Kidney (tissue), 14 donors: Measurements from ENCODE around the gene CRY2. TPM values are rescaled to one million over a fixed set of nuclear protein-coding genes. Genes with fewer than 3 reads are reported as not detected.

Experiments
- DNase-seq, 5 donors: peaks; one replicate each; pipeline ENCODE4 v3.0.0-alpha.2; 2013 to 2020
- FAIRE-seq: peaks from 2 replicates; lab custom pipeline; 2012; peaks lifted over from hg19 to GRCh38; lab: Jason Lieb, UNC
- H3K27ac ChIP-seq, 2 donors: one replicate each; pipeline ENCODE4 v1.7.0; 2013; ENCODE audit warnings: low read depth in 2 of 2, low read length in 2 of 2, inconsistent platforms in 1 of 2
- H3K27me3 ChIP-seq: one replicate; pipeline ENCODE4 v1.7.1; 2013; ENCODE audit warnings: low read length, inconsistent platforms; ENCODE audit not compliant: control insufficient read depth, insufficient read depth
- H3K36me3 ChIP-seq, 3 donors: one replicate each; pipeline versions ENCODE4 v1.7.0 to v1.7.1; 2013; ENCODE audit warnings: low read length in 3 of 3, control low read depth in 1 of 3, inconsistent platforms in 1 of 3; ENCODE audit not compliant: insufficient read depth in 3 of 3, control insufficient read depth in 2 of 3
- H3K4me1 ChIP-seq, 3 donors: one replicate each; pipeline versions ENCODE4 v1.7.0 to v1.7.1; 2013; ENCODE audit warnings: low read length in 3 of 3, inconsistent platforms in 1 of 3, low read depth in 1 of 3; ENCODE audit not compliant: control insufficient read depth in 2 of 3, insufficient read depth in 2 of 3
- H3K4me3 ChIP-seq, 3 donors: one replicate each; pipeline versions ENCODE4 v1.7.0 to v1.8.1; 2013; ENCODE audit warnings: low read length in 3 of 3, control low read depth in 1 of 3, inconsistent platforms in 1 of 3
- H3K9ac ChIP-seq, 3 donors: one replicate each; pipeline versions ENCODE4 v1.7.0 to v1.7.1; 2013; ENCODE audit warnings: low read length in 3 of 3, control low read depth in 1 of 3, inconsistent platforms in 1 of 3
- H3K9me3 ChIP-seq, 3 donors: one replicate each; pipeline versions ENCODE4 v1.7.0 to v1.7.1; 2013; ENCODE audit warnings: low read length in 3 of 3, control low read depth in 1 of 3, inconsistent platforms in 1 of 3; ENCODE audit not compliant: control insufficient read depth in 2 of 3, insufficient read depth in 1 of 3
- intact Hi-C: fragments of 100-400 bp; cut with DNase I; formaldehyde crosslinking; loops from one replicate; pipeline ENCODE4 v1.11.1; 2022
- polyA plus RNA-seq: library from polyadenylated mRNA; stranded (reverse); fragments of 350-450 nt; fragmentation: Illumina TruSeq; extraction: RNeasy Lipid Tissue Mini Kit (QIAGEN cat#74804); gene quantifications from one replicate; pipeline ENCODE4 v1.2.3, GENCODE V29; 2014; ENCODE audit warnings: low read depth, low replicate concordance; ENCODE audit not compliant: insufficient read depth
- total RNA-seq: library from RNA; stranded (reverse); fragmentation: NEBNext Ultra II Directional; extraction: Animal tissue kit (Norgen Biotek cat#: 25700); gene quantifications from one replicate; pipeline ENCODE4 v1.2.1, GENCODE V29; 2021
- TF ChIP-seq, protein P1 (sequence below): IDR thresholded peaks from 3 replicates; pipeline ENCODE4 v1.5.1; 2012; ENCODE audit warnings: mild to moderate bottlenecking, moderate library complexity, borderline replicate concordance; ENCODE audit not compliant: insufficient read depth; ENCODE audit errors: extremely low read depth
- donor health status: control.
- donor health status: control.
- donor health status: control.
- donor health status: control.
- donor health status: control.
- donor health status: DM: yes; HTN: yes; CAD: no.
- donor health status: Normal renal cell carcinoma (clear cell type).

Gene CRY2
- total and polyA plus RNA-seq, 2 donors from 2014 or later, result 20.7 to 44.5 TPM

DNA sequence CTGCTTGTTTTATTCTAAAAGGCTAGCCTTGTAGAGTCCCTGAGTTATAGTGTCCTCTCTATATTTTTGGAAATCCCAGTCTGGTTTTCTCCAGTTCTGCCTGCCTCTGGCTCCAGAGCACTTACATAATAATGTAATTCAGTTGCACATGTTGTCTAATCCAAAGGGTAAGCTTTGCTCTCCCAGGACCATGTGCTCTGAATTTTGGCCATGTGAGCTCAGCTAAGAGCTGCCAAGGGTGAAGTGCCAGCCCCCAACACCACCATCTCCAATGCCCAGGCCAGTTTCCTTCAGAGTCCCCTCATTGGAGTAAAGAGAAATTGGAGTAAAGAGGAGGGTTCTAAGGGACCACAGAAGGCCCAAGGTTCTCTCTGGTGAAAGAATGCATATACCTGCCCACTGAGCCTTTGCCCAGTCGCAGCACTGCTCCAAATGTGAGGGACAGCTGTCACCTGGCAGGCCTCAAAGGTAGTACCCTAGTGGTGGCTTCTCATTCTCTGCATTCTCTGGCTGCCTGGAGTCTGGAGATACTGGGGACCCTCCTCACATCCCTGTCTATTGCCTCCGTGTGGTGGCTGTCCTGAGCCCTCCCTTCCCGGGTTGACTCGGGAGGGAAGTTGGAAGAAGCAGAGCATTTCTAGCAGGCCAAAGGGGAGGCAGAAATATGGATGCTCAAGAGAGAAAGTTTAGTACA is 4.9 kb downstream of the CRY2 start:
- Histone ChIP-seq H3K27ac (peak overlapping the region; percentile 66 to 69), H3K9me3 (no peaks in the 10 kb centered on the region), H3K36me3 (peaks cover 0 to 13% (median 4%) of the 10 kb centered on the region in 3 donors), H3K27me3 (no peaks in the 10 kb centered on the region), H3K4me3 (no peak overlapping the region), H3K4me1 (peaks cover under 1 to 52% (median 46%) of the 10 kb centered on the region in 3 donors), H3K9ac (peak overlapping the region in 1 of 3 donors; percentile 52)
- intact Hi-C loops, result no loop called here
- DNase-seq (no peak), FAIRE-seq (no peak)
- TF ChIP-seq, protein P1, sequence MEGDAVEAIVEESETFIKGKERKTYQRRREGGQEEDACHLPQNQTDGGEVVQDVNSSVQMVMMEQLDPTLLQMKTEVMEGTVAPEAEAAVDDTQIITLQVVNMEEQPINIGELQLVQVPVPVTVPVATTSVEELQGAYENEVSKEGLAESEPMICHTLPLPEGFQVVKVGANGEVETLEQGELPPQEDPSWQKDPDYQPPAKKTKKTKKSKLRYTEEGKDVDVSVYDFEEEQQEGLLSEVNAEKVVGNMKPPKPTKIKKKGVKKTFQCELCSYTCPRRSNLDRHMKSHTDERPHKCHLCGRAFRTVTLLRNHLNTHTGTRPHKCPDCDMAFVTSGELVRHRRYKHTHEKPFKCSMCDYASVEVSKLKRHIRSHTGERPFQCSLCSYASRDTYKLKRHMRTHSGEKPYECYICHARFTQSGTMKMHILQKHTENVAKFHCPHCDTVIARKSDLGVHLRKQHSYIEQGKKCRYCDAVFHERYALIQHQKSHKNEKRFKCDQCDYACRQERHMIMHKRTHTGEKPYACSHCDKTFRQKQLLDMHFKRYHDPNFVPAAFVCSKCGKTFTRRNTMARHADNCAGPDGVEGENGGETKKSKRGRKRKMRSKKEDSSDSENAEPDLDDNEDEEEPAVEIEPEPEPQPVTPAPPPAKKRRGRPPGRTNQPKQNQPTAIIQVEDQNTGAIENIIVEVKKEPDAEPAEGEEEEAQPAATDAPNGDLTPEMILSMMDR, result no peak

DNA sequence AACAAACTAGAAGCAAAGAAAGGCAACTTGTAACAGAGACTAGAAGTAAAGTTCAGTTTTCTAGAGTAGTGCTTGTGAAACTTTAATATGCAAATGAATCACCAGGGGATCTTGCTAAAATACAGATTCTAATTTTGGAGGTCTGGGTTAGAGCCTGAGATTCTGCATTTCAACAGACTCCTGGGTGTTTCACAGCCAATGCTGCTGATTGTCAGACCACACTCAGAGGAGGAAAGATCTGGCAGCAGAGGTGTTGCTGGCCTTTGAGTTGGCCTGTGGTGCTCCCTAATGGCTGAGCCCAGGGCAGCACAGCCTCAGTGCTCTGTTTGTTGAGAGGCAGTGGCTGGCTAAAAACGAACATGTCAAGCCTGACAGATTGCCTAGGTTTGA is 5.4 kb downstream of the CRY2 start:
- TF ChIP-seq, protein P1, result peak; percentile 8
- peaks cover 0 to 18% (median 6%) of the 10 kb centered on the region in 3 donors for H3K36me3 ChIP-seq
- intact Hi-C loops, result no loop called here
- FAIRE-seq (no peak), DNase-seq (no peak)
- no peaks in the 10 kb centered on the region for H3K27me3 ChIP-seq
- H3K27ac ChIP-seq, result peak overlapping the region; percentile 5 to 66
- peaks cover 5 to 57% (median 51%) of the 10 kb centered on the region in 3 donors for H3K4me1 ChIP-seq
- H3K4me3 ChIP-seq, result no peak overlapping the region
- H3K9me3 ChIP-seq, result no peaks in the 10 kb centered on the region
- peak overlapping the region in 1 of 3 donors; percentile 52 for H3K9ac ChIP-seq

DNA sequence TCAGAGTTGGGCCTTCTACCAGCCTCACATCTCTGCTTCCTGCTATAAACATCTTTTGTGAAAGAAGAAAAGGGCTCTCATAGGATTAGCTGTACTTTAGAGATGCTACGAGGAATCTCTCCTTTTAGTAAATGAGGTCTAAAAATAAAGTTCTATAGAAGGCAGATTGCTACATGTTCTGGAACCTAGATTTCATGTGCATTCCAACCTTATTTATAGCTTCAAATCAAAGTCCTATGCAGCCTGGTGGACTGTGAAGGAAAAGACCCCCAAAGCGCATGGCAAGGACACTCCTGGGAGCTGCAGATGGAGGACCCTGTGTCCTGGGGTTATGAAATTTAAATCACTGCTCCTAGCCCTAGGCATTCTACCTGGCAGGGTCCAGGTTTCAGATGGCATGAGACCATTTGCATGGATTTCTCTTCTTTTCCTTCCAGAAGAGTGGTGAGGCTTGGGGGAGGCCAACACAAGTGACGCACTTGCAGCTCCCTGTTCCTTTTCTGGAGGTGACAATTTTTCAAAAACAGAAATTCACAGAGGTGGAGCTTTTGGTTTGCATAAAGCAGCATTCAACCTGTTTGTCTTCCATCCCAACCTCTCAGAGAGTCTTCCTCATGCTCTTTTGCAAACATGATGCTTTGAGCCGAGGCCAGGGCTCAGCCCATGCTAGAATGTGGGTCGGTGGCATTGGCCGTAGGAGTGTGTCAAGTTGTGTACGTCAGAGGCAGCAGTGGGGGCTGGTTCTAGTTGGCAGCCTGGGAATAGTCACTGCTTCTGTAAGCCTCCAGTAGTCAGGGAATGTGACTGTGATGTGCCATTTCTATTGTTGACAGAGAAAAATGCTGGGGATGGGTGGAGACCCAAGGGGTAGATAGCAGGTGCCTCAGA is 6.3 kb downstream of the CRY2 start:
- Histone ChIP-seq H3K27ac (no peak overlapping the region), H3K4me3 (no peak overlapping the region), H3K9ac (no peak overlapping the region)

More for the DNA sequence above, 6.3 kb downstream of the CRY2 start:
- Histone ChIP-seq H3K36me3 (peaks cover 0 to 19% (median 6%) of the 10 kb centered on the region in 3 donors), H3K27me3 (no peaks in the 10 kb centered on the region), H3K4me1 (peaks cover 7 to 65% (median 57%) of the 10 kb centered on the region in 3 donors), H3K9me3 (no peaks in the 10 kb centered on the region)
- intact Hi-C loops, result no loop called here
- TF ChIP-seq, protein P1, result no peak
- no peak for DNase-seq
- no peak for FAIRE-seq
